ENCODE results near the gene ABCC12. TPM values are rescaled to one million over a fixed set of nuclear protein-coding genes. Genes with fewer than 3 reads are reported as not detected.

ABCC12 gene
- polyA plus RNA-seq, 1 experiment: not detected

DNA sequence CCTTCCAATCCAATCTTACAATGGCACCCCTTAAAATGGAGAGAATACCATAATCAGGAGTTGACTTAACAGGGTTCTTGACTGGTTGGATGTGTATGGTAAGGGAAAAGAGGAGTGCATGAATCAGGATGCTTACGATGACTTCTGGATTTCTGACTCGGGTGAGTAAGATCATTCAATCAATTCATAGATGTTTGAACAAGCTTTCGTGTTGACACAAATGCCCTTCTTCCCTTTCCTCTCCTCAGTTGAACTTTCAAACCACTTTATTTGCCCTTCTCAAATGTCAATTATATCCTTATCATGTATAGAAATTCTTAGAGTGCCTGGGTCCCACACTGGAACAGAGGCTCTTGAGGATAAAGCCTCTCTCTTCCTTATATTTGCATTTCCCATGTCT is 25.9 kb downstream of the ABCC12 start:
- ChIA-PET CTCF (no interaction called here), POLR2A (no interaction called here)

DNA sequence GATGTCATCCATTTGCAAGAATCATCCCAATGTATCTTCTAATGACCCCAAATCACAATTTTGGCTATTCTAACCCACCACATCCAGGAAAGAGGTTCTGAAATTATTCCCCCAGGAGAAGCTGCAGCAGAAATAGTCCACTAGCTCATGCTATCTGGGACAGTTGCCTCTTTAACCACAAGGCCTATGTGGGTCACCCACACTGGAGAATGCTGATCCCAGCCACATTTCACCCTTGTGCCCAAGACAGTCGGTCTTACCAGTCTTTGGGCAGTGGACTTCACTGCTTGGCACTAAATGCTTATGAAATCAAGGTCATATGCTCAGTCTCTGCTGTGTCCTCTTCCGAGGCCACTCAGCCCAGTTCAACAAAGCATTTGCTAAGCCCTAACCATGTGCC is 27.0 kb downstream of the ABCC12 start:
- DNase-seq (ENCODE audit: low read depth, low spot score): no peak
- H3K9me3 ChIP-seq (ENCODE audit: control insufficient read depth, insufficient read depth, low read length): no peaks in the 10 kb centered on the region; the same call in 1 of the 2 replicates
- ChIA-PET CTCF (interaction anchor here (1.1 kb wide), 1 partner anchor 987 kb away, joined by 3 read pairs; no protein-coding TSS in a partner anchor), POLR2A (no interaction called here)
- H3K27ac ChIP-seq (ENCODE audit: low read depth, low read length): no peak overlapping the region
- H3K27me3 ChIP-seq (ENCODE audit: control insufficient read depth, insufficient read depth, low read length): no peaks in the 10 kb centered on the region
- TF ChIP-seq, protein P1, sequence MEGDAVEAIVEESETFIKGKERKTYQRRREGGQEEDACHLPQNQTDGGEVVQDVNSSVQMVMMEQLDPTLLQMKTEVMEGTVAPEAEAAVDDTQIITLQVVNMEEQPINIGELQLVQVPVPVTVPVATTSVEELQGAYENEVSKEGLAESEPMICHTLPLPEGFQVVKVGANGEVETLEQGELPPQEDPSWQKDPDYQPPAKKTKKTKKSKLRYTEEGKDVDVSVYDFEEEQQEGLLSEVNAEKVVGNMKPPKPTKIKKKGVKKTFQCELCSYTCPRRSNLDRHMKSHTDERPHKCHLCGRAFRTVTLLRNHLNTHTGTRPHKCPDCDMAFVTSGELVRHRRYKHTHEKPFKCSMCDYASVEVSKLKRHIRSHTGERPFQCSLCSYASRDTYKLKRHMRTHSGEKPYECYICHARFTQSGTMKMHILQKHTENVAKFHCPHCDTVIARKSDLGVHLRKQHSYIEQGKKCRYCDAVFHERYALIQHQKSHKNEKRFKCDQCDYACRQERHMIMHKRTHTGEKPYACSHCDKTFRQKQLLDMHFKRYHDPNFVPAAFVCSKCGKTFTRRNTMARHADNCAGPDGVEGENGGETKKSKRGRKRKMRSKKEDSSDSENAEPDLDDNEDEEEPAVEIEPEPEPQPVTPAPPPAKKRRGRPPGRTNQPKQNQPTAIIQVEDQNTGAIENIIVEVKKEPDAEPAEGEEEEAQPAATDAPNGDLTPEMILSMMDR (IDR thresholded peaks at IDR 0.05; ENCODE audit: low read depth, low read length): no peak
- no peak overlapping the region for H3K4me3 ChIP-seq (ENCODE audit: low read depth, low read length)

More for the DNA sequence above, 25.9 kb downstream of the ABCC12 start:
- H3K4me3 ChIP-seq (ENCODE audit: low read depth, low read length): no peak overlapping the region
- H3K27me3 ChIP-seq (ENCODE audit: control insufficient read depth, insufficient read depth, low read length): no peaks in the 10 kb centered on the region
- no peak for DNase-seq (ENCODE audit: low read depth, low spot score)
- no peak overlapping the region for H3K27ac ChIP-seq (ENCODE audit: low read depth, low read length)
- no peaks in the 10 kb centered on the region; the same call in 1 of the 2 replicates for H3K9me3 ChIP-seq (ENCODE audit: control insufficient read depth, insufficient read depth, low read length)
- TF ChIP-seq, protein P1 (IDR thresholded peaks at IDR 0.05; ENCODE audit: low read depth, low read length): no peak

DNA sequence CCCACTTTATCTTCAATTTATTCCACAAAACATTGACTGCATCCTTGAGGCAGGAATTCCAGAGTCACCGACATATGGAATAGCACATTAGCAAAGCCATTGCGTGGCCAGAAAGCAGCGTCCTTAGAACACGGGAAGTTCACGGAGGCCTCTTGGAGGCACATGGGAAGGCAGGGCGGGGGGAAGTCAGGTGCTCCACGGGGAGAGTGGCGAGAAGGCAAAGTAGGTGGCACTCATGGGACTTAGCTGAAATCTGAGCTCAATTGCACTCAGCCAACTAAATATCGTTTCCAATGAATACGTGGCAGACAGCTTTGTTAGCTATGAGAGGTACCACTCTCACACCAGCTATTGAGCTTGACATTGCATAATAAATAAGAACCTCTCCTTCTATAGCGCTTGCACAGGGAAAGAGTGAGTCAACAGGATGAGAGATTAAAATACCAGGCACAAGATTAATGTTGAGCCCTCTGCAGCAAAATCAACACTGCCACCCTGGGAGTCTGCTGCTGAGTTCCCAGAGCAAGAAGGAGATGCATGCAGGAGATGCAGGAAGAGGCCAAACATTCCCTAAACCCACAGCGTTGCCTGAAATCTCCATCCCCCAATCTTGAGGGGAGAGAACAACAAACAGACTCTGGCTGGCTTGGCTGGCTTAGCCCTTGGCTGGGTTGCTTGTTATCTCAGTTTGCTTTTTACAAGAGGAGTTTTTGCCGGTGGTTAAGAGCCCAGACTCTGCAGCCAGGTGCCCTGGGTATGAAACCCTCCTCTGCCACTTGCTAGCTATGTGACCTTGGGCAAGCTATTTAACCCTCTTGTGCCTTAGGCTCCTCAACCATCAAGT is 28.8 kb downstream of the ABCC12 start:
- POLR2A ChIA-PET: interaction anchor here (0.6 to 1.5 kb wide), 3 partner anchors 10 to 394 kb away, joined by 3 to 4 read pairs (median 3); no protein-coding TSS in a partner anchor
- DNase-seq (ENCODE audit: low read depth, low spot score): peak; percentile 93
- Histone ChIP-seq H3K27me3 (ENCODE audit: control insufficient read depth, insufficient read depth, low read length) (no peaks in the 10 kb centered on the region), H3K4me3 (ENCODE audit: low read depth, low read length) (no peak overlapping the region), H3K9me3 (ENCODE audit: control insufficient read depth, insufficient read depth, low read length) (no peaks in the 10 kb centered on the region; the same call in 1 of the 2 replicates), H3K27ac (ENCODE audit: low read depth, low read length) (peak overlapping the region; percentile 94)
- CTCF ChIA-PET: interaction anchor here (0.9 to 2.2 kb wide), 5 partner anchors 10 to 985 kb away, joined by 3 to 10 read pairs (median 5); partner anchors contain the start of gene ABCC12
- TF ChIP-seq, protein P1 (IDR thresholded peaks at IDR 0.05; ENCODE audit: low read depth, low read length): no peak

- TF ChIP-seq, protein P1 (IDR thresholded peaks at IDR 0.05; ENCODE audit: low read depth, low read length): no peak
- no peak overlapping the region for H3K4me3 ChIP-seq (ENCODE audit: low read depth, low read length)
- no peaks in the 10 kb centered on the region for H3K9me3 ChIP-seq (ENCODE audit: control insufficient read depth, insufficient read depth, low read length)
- no peak overlapping the region for H3K27ac ChIP-seq (ENCODE audit: low read depth, low read length)
- no peak for DNase-seq (ENCODE audit: low read depth, low spot score)
- CTCF ChIA-PET: interaction anchor here (0.9 to 2.2 kb wide), 3 partner anchors 31 to 984 kb away, joined by 5 to 10 read pairs (median 9); partner anchors contain the start of gene ABCC12
- POLR2A ChIA-PET: interaction anchor here (1.5 kb wide), 1 partner anchor 11 kb away, joined by 3 read pairs; no protein-coding TSS in a partner anchor
- H3K27me3 ChIP-seq (ENCODE audit: control insufficient read depth, insufficient read depth, low read length): no peaks in the 10 kb centered on the region
Observed at GRCh38 chr16:48125888-48126287, 29.9 kb downstream of the ABCC12 start.

GRCh38 chr16:48124266-48124665 is 31.5 kb downstream of the ABCC12 start:
- CTCF ChIA-PET: interaction anchor here (1.6 to 2.4 kb wide), 2 partner anchors 41 to 982 kb away, joined by 6 to 12 read pairs; no protein-coding TSS in a partner anchor
- DNase-seq (ENCODE audit: low read depth, low spot score): no peak
- TF ChIP-seq, protein P1 (IDR thresholded peaks at IDR 0.05; ENCODE audit: low read depth, low read length): no peak
- H3K9me3 ChIP-seq (ENCODE audit: control insufficient read depth, insufficient read depth, low read length): no peaks in the 10 kb centered on the region
- H3K27me3 ChIP-seq (ENCODE audit: control insufficient read depth, insufficient read depth, low read length): no peaks in the 10 kb centered on the region
- H3K27ac ChIP-seq (ENCODE audit: low read depth, low read length): peak overlapping the region; percentile 97
- H3K4me3 ChIP-seq (ENCODE audit: low read depth, low read length): no peak overlapping the region
- POLR2A ChIA-PET: interaction anchor here (0.8 to 1.6 kb wide), 2 partner anchors 47 to 982 kb away, joined by 4 read pairs; no protein-coding TSS in a partner anchor

Data from AG04450 (cell line).